DLD1 (cell line): ENCODE data around the gene KCNA2.

Experiments used
- in situ Hi-C: cut with HindIII; loops from 2 replicates; pipeline ENCODE4 v1.10.0; 2017; ENCODE audit warnings: low sequenced_read_pairs

KCNA2 gene

GRCh38 chr1:110573314-110573713, 32.8 kb downstream of the KCNA2 start:
- in situ Hi-C loops: no loop called here

GRCh38 chr1:110572751-110573150, 33.4 kb downstream of the KCNA2 start:
- in situ Hi-C loops: no loop called here

GRCh38 chr1:110570901-110571300, 35.3 kb downstream of the KCNA2 start:
- in situ Hi-C loops: no loop called here

- in situ Hi-C loops: no loop called here
Observed at GRCh38 chr1:110570307-110570706, 35.9 kb downstream of the KCNA2 start.

GRCh38 chr1:110566836-110567235, 39.3 kb downstream of the KCNA2 start:
- in situ Hi-C loops: no loop called here

GRCh38 chr1:110565565-110565964, 40.6 kb downstream of the KCNA2 start:
- in situ Hi-C loops: no loop called here

- in situ Hi-C loops: no loop called here
Observed at GRCh38 chr1:110563089-110563488, 43.1 kb downstream of the KCNA2 start.

GRCh38 chr1:110561596-110561995, 44.6 kb downstream of the KCNA2 start:
- in situ Hi-C loops: no loop called here

- in situ Hi-C loops: no loop called here
Observed at GRCh38 chr1:110559157-110559556, 47.0 kb downstream of the KCNA2 start.

GRCh38 chr1:110557481-110557880, 48.7 kb downstream of the KCNA2 start:
- in situ Hi-C loops: no loop called here

GRCh38 chr1:110556471-110556807, 49.7 kb downstream of the KCNA2 start:
- in situ Hi-C loops: no loop called here

GRCh38 chr1:110555807-110556470, 50.2 kb downstream of the KCNA2 start:
- in situ Hi-C loops: no loop called here

GRCh38 chr1:110554871-110555801, 51.0 kb downstream of the KCNA2 start:
- in situ Hi-C loops: no loop called here

- in situ Hi-C loops: no loop called here
Observed at GRCh38 chr1:110551278-110551809, 54.8 kb downstream of the KCNA2 start.

- in situ Hi-C loops: no loop called here
Observed at GRCh38 chr1:110549831-110550230, 56.3 kb downstream of the KCNA2 start.

- in situ Hi-C loops: no loop called here
Observed at GRCh38 chr1:110548381-110548780, 57.8 kb downstream of the KCNA2 start.

- in situ Hi-C loops: no loop called here
Observed at GRCh38 chr1:110547017-110547416, 59.1 kb downstream of the KCNA2 start.

GRCh38 chr1:110545492-110545891, 60.7 kb downstream of the KCNA2 start:
- in situ Hi-C loops: no loop called here

GRCh38 chr1:110544753-110545152, 61.4 kb downstream of the KCNA2 start:
- in situ Hi-C loops: no loop called here
